Trophoblast cell (in vitro differentiated cells and primary cell): ENCODE results near the gene DLG1.
A peak's percentile ranks its signal among the peaks of the same experiment; 100 is the strongest.

ENCODE experiments used
- DNase-seq, 2 donors: peaks; one replicate each; pipeline ENCODE4 v3.0.0-alpha.2; 2016
- H2AFZ ChIP-seq: 2 replicates; pipeline ENCODE4 v1.6.1; 2013; ENCODE audit warnings: low read length, moderate library complexity, mild to moderate bottlenecking; ENCODE audit not compliant: insufficient read depth, poor library complexity
- H2AK5ac ChIP-seq: 2 replicates; pipeline ENCODE4 v1.6.1; 2013; ENCODE audit warnings: mild to moderate bottlenecking, low read length
- H2BK120ac ChIP-seq: 2 replicates; pipeline ENCODE4 v1.6.1; 2013; ENCODE audit warnings: low read length, mild to moderate bottlenecking, moderate library complexity; ENCODE audit not compliant: insufficient read depth, poor library complexity
- H2BK12ac ChIP-seq: 2 replicates; pipeline ENCODE4 v1.6.1; 2013; ENCODE audit warnings: mild to moderate bottlenecking, low read length, moderate library complexity
- H2BK5ac ChIP-seq: 2 replicates; pipeline ENCODE4 v1.6.1; 2013; ENCODE audit warnings: low read length, low read depth, moderate library complexity, mild to moderate bottlenecking; ENCODE audit not compliant: poor library complexity
- H3K14ac ChIP-seq: 2 replicates; pipeline ENCODE4 v1.6.1; 2013; ENCODE audit warnings: mild to moderate bottlenecking, low read length
- H3K18ac ChIP-seq: 2 replicates; pipeline ENCODE4 v1.6.1; 2013; ENCODE audit warnings: mild to moderate bottlenecking, low read length
- H3K23ac ChIP-seq: 2 replicates; pipeline ENCODE4 v1.6.1; 2013; ENCODE audit warnings: low read length
- H3K27ac ChIP-seq: 2 replicates; pipeline ENCODE4 v1.5.1; 2013; ENCODE audit warnings: low read depth, mild to moderate bottlenecking, inconsistent platforms, low read length, moderate library complexity
- H3K27me3 ChIP-seq: 2 replicates; pipeline ENCODE4 v1.6.1; 2013; ENCODE audit warnings: inconsistent platforms, mild to moderate bottlenecking, low read length, moderate library complexity; ENCODE audit not compliant: insufficient read depth
- H3K36me3 ChIP-seq, 2 experiments: 1 replicate in 1 of 2; 2 replicates in 1 of 2; pipeline ENCODE4 v1.6.1; 2013; ENCODE audit warnings: low read length in 2 of 2, mild to moderate bottlenecking in 2 of 2, moderate library complexity in 1 of 2; ENCODE audit not compliant: insufficient read depth in 2 of 2, control insufficient read depth in 1 of 2
- H3K4ac ChIP-seq: 2 replicates; pipeline ENCODE4 v1.6.1; 2013; ENCODE audit warnings: low read depth, mild to moderate bottlenecking, low read length, moderate library complexity
- H3K4me1 ChIP-seq, 2 experiments: 1 replicate in 1 of 2; 2 replicates in 1 of 2; pipeline ENCODE4 v1.6.1; 2013; ENCODE audit warnings: low read length in 2 of 2, mild to moderate bottlenecking in 2 of 2, moderate library complexity in 1 of 2; ENCODE audit not compliant: insufficient read depth in 2 of 2, control insufficient read depth in 1 of 2
- H3K4me2 ChIP-seq: 2 replicates; pipeline ENCODE4 v1.6.1; 2013; ENCODE audit warnings: inconsistent platforms, mild to moderate bottlenecking, low read length, moderate library complexity
- H3K4me3 ChIP-seq: 2 replicates; pipeline ENCODE4 v1.5.1; 2013; ENCODE audit warnings: mild to moderate bottlenecking, low read depth, low read length, inconsistent platforms
- H3K79me1 ChIP-seq: one replicate; pipeline ENCODE4 v1.6.1; 2013; ENCODE audit warnings: low read length
- H3K79me2 ChIP-seq: 2 replicates; pipeline ENCODE4 v1.6.1; 2013; ENCODE audit warnings: low read length, mild to moderate bottlenecking; ENCODE audit not compliant: control insufficient read depth, insufficient read depth, poor library complexity
- H3K9ac ChIP-seq: 2 replicates; pipeline ENCODE4 v1.6.1; 2013; ENCODE audit warnings: mild to moderate bottlenecking, low read length
- H3K9me3 ChIP-seq: 2 replicates; pipeline ENCODE4 v1.6.1; 2013; ENCODE audit warnings: low read depth, mild to moderate bottlenecking, control low read depth, inconsistent platforms, low read length; ENCODE audit not compliant: insufficient read depth
- H4K12ac ChIP-seq: 2 replicates; pipeline ENCODE4 v1.6.1; 2013; ENCODE audit warnings: low read depth, mild to moderate bottlenecking, low read length, moderate library complexity
- H4K8ac ChIP-seq: 2 replicates; pipeline ENCODE4 v1.6.1; 2013; ENCODE audit warnings: low read depth, mild to moderate bottlenecking, low read length, moderate library complexity
- H4K91ac ChIP-seq: one replicate; pipeline ENCODE4 v1.6.1; 2013; ENCODE audit warnings: low read depth, mild to moderate bottlenecking, low read length, moderate library complexity
- WGBS: extraction: QIAGEN DNeasy Blood & Tissue Kit; methylation state at CpG from one replicate; pipeline ENCODE4 v1.1.7; 2013; ENCODE audit warnings: missing lambda C conversion rate; ENCODE audit not compliant: insufficient read length, insufficient coverage; ENCODE audit errors: extremely low coverage; 5-methylcytosine and 5-hydroxymethylcytosine counted together

DLG1 gene

GRCh38 chr3:197225579-197225978 lies 72.8 kb downstream of the DLG1 start:
- no peak for DNase-seq
- Histone ChIP-seq H2BK12ac (no peak overlapping the region), H3K79me2 (peaks cover 2% of the 10 kb centered on the region), H3K4me3 (no peak overlapping the region), H3K4ac (no peak overlapping the region), H3K4me1 (no peaks in the 10 kb centered on the region), H3K9ac (no peak overlapping the region), H2AFZ (no peak overlapping the region), H3K79me1 (no peaks in the 10 kb centered on the region), H3K36me3 (no peaks in the 10 kb centered on the region), H4K91ac (no peak overlapping the region), H2BK5ac (no peak overlapping the region), H4K12ac (no peak overlapping the region), H3K14ac (no peak overlapping the region), H3K27ac (no peak overlapping the region), H3K4me2 (no peak overlapping the region), H3K9me3 (no peaks in the 10 kb centered on the region), H3K23ac (no peak overlapping the region), H2BK120ac (no peak overlapping the region), H3K18ac (no peak overlapping the region), H3K27me3 (no peaks in the 10 kb centered on the region), H4K8ac (no peak overlapping the region), H2AK5ac (no peak overlapping the region)
- WGBS = no CpG with 5 or more reads among the region's 1 CpG

GRCh38 chr3:197224034-197224444 lies 74.4 kb downstream of the DLG1 start:
- H3K18ac ChIP-seq = no peak overlapping the region
- no peak overlapping the region for H4K12ac ChIP-seq
- H3K4me1 ChIP-seq = peaks cover 0 to 2% of the 10 kb centered on the region in 2 experiments
- H3K4ac ChIP-seq = no peak overlapping the region
- no peaks in the 10 kb centered on the region for H3K36me3 ChIP-seq
- no peaks in the 10 kb centered on the region for H3K9me3 ChIP-seq
- H3K23ac ChIP-seq = no peak overlapping the region
- no peak overlapping the region for H3K4me3 ChIP-seq
- no peak overlapping the region for H3K9ac ChIP-seq
- no peak overlapping the region for H2BK120ac ChIP-seq
- H2AFZ ChIP-seq = no peak overlapping the region
- DNase-seq = peak; percentile 9 to 81
- no peak overlapping the region for H4K91ac ChIP-seq
- peaks cover 2% of the 10 kb centered on the region for H3K79me2 ChIP-seq
- no peak overlapping the region for H4K8ac ChIP-seq
- no peak overlapping the region for H2BK12ac ChIP-seq
- H3K27me3 ChIP-seq = no peaks in the 10 kb centered on the region
- no peaks in the 10 kb centered on the region for H3K79me1 ChIP-seq
- H2AK5ac ChIP-seq = no peak overlapping the region
- no peak overlapping the region for H3K4me2 ChIP-seq
- no peak overlapping the region for H3K14ac ChIP-seq
- no peak overlapping the region for H2BK5ac ChIP-seq
- H3K27ac ChIP-seq = no peak overlapping the region

DNA sequence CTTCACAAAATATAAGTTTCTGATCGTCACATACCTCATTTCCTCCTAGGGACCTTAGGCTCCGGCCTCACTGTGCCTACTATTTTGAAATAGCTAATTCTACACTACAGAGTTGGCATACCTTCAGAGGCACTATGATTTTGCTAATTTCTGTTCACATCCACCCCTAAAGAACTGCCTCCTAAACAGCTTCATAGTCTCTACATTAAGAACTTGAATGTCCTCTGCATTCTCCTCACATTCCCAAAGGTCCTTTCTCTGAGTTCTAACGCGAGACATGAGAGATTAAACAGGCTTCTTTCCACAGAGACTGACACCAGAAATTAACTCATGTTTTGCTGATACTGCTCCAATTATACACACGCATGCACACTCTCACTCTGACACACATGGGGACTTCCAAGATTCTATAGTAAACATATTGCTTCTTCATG lies 75.5 kb downstream of the DLG1 start:
- Histone ChIP-seq H2BK5ac (no peak overlapping the region), H3K79me1 (no peaks in the 10 kb centered on the region), H2BK120ac (no peak overlapping the region), H2AK5ac (no peak overlapping the region), H2BK12ac (no peak overlapping the region), H3K4me3 (no peak overlapping the region), H3K4me2 (no peak overlapping the region), H3K9ac (no peak overlapping the region), H3K23ac (no peak overlapping the region), H3K27me3 (no peaks in the 10 kb centered on the region), H3K9me3 (no peaks in the 10 kb centered on the region), H3K18ac (no peak overlapping the region), H3K14ac (no peak overlapping the region), H2AFZ (no peak overlapping the region), H3K4me1 (peaks cover 0 to 2% of the 10 kb centered on the region in 2 experiments), H3K36me3 (no peaks in the 10 kb centered on the region), H4K12ac (no peak overlapping the region), H3K4ac (no peak overlapping the region), H4K8ac (no peak overlapping the region), H3K27ac (no peak overlapping the region), H4K91ac (no peak overlapping the region), H3K79me2 (peaks cover 2% of the 10 kb centered on the region)
- no CpG with 5 or more reads among the region's 5 CpGs for WGBS
- no peak for DNase-seq

DNA sequence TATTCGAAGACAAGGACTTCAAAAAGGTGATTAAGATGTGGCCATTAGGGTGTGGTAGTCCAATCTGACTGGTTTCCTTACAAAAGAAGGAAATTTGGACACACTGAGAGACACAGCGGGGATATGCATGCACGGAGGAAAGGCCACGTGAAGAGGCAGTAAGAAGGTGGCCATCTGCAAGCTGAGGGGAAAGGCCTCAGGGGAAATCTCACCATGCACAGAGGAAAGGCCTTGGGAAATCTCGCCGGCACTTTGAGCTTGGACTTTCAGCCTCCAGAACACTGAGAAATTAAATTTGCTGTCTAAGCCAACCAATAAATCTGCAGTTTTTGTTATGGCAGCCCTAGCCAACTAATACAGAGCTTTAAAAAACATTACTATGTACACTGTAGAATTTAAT lies 78.8 kb downstream of the DLG1 start:
- no CpG with 5 or more reads among the region's 6 CpGs for WGBS
- H3K79me1 ChIP-seq = no peaks in the 10 kb centered on the region
- DNase-seq = peak; percentile 41 to 63
- H3K23ac ChIP-seq = no peak overlapping the region
- no peak overlapping the region for H3K27ac ChIP-seq
- no peak overlapping the region for H4K91ac ChIP-seq
- H2AFZ ChIP-seq = no peak overlapping the region
- H3K9me3 ChIP-seq = no peaks in the 10 kb centered on the region
- H4K8ac ChIP-seq = no peak overlapping the region
- no peak overlapping the region for H3K4me3 ChIP-seq
- H3K4me2 ChIP-seq = no peak overlapping the region
- H3K27me3 ChIP-seq = no peaks in the 10 kb centered on the region
- no peak overlapping the region for H3K9ac ChIP-seq
- peaks cover 0 to 2% of the 10 kb centered on the region in 2 experiments for H3K4me1 ChIP-seq
- H2BK5ac ChIP-seq = no peak overlapping the region
- no peak overlapping the region for H2BK12ac ChIP-seq
- H2AK5ac ChIP-seq = no peak overlapping the region
- H3K14ac ChIP-seq = no peak overlapping the region
- H2BK120ac ChIP-seq = no peak overlapping the region
- H3K79me2 ChIP-seq = peaks cover 3% of the 10 kb centered on the region
- no peak overlapping the region for H4K12ac ChIP-seq
- H3K4ac ChIP-seq = no peak overlapping the region
- H3K36me3 ChIP-seq = no peaks in the 10 kb centered on the region
- H3K18ac ChIP-seq = no peak overlapping the region
